K562 (cell line): ENCODE results near the gene PHLDB1. TPM values are rescaled to one million over a fixed set of nuclear protein-coding genes. Genes with fewer than 3 reads are reported as not detected.

Source experiments
- ATAC-seq: fragments of 200-7000 bp; cut with Tn5 transposase; 3 replicates; pipeline ENCODE4 v1.9.1; 2020; ENCODE audit warnings: moderate library complexity
- BruUV-seq: library from RNA; stranded (reverse); fragments of 400-500 nt; replicated peaks from 2 replicates; lab custom pipeline; 2021; lab: Mats Ljungman, UMichigan
- CTCF ChIA-PET: fragments of 300-600 bp; formaldehyde crosslinking; extraction: SDS; loops from one replicate; lab custom pipeline; 2021; ENCODE audit warnings: low intra/inter-chr PET ratio; lab: Yijun Ruan, JAX
- POLR2A ChIA-PET: fragments of 300-600, 350-650 bp; sonication (Branson Sonifier 250); formaldehyde crosslinking; extraction: SDS; loops from one replicate; lab custom pipeline; 2021; ENCODE audit warnings: antibody characterized with exemption, inconsistent platforms; lab: Yijun Ruan, JAX
- DNase-seq, 4 experiments: peaks; one replicate each; pipeline versions ENCODE4 v3.0.0 to v3.0.0-alpha.2; 2011 to 2018; ENCODE audit warnings: low spot score in 3 of 4, mixed read lengths in 3 of 4; ENCODE audit errors: extremely low read depth in 1 of 4
- FAIRE-seq: peaks from 2 replicates; lab custom pipeline; 2011; peaks lifted over from hg19 to GRCh38; lab: Jason Lieb, UNC
- H2AFZ ChIP-seq: 2 replicates; pipeline ENCODE4 v1.6.0; 2011; ENCODE audit warnings: low read depth, low read length, control low read depth, inconsistent platforms
- H3K27ac ChIP-seq: fragments of 200-600 bp; 3 replicates; pipeline ENCODE4 v1.8.0; 2011; ENCODE audit warnings: low read depth, mild to moderate bottlenecking, control low read depth, inconsistent platforms, low read length, moderate library complexity, mixed read lengths; ENCODE audit errors: extremely low read depth
- H3K27me3 ChIP-seq, 2 experiments: fragments of 300-600 bp in 1 of 2; 2 replicates in 1 of 2; 3 replicates in 1 of 2; pipeline versions ENCODE4 v1.6.0 to v1.8.0; 2011; ENCODE audit warnings: inconsistent platforms in 2 of 2, low read length in 2 of 2, mild to moderate bottlenecking in 1 of 2, mixed read lengths in 1 of 2, moderate library complexity in 1 of 2; ENCODE audit not compliant: control insufficient read depth in 2 of 2, insufficient read depth in 2 of 2
- H3K36me3 ChIP-seq: fragments of 300-600 bp; 3 replicates; pipeline ENCODE4 v1.8.0; 2011; ENCODE audit warnings: mild to moderate bottlenecking, low read length, inconsistent platforms; ENCODE audit not compliant: control insufficient read depth, insufficient read depth
- H3K4me1 ChIP-seq, 2 experiments: fragments of 200-600 bp in 1 of 2; replicated peaks in 1 of 2; 2 replicates in 1 of 2; 3 replicates in 1 of 2; pipeline versions ENCODE4 v1.5.1 to v1.8.0; 2011; ENCODE audit warnings: inconsistent platforms in 2 of 2, low read length in 2 of 2, mild to moderate bottlenecking in 1 of 2, mixed read lengths in 1 of 2, moderate library complexity in 1 of 2; ENCODE audit not compliant: control insufficient read depth in 2 of 2, insufficient read depth in 2 of 2
- H3K4me2 ChIP-seq: 2 replicates; pipeline ENCODE4 v1.6.1; 2011; ENCODE audit warnings: low read length, control low read depth, inconsistent platforms, mixed read lengths; ENCODE audit not compliant: insufficient read depth
- H3K4me3 ChIP-seq: fragments of 200-600 bp; sonication (generic), shearing (Covaris generic); 2 replicates; pipeline ENCODE4 v1.5.1; 2016; ENCODE audit warnings: control low read depth, inconsistent platforms
- H3K79me2 ChIP-seq: fragments of 200-600 bp; 3 replicates; pipeline ENCODE4 v1.8.0; 2011; ENCODE audit warnings: low read length, inconsistent platforms; ENCODE audit not compliant: control insufficient read depth, insufficient read depth
- H3K9ac ChIP-seq, 2 experiments: 2 replicates each; pipeline versions ENCODE4 v1.6.0 to v1.6.1; 2011; ENCODE audit warnings: low read depth in 2 of 2, low read length in 2 of 2, control low read depth in 1 of 2, inconsistent platforms in 1 of 2, mild to moderate bottlenecking in 1 of 2, mixed read lengths in 1 of 2; ENCODE audit not compliant: insufficient read depth in 1 of 2
- H3K9me1 ChIP-seq: one replicate; pipeline ENCODE4 v1.6.0; 2011; ENCODE audit warnings: inconsistent platforms, mild to moderate bottlenecking, low read length, moderate library complexity; ENCODE audit not compliant: control insufficient read depth, insufficient read depth
- H3K9me3 ChIP-seq: replicated peaks from 2 replicates; pipeline ENCODE4 v1.5.1; 2011; ENCODE audit warnings: low read depth, low read length, inconsistent platforms; ENCODE audit not compliant: control insufficient read depth, insufficient read depth
- H4K20me1 ChIP-seq: replicated peaks from 2 replicates; pipeline ENCODE4 v1.6.1; 2011; ENCODE audit warnings: low read length, inconsistent platforms, mixed read lengths; ENCODE audit not compliant: control insufficient read depth, insufficient read depth
- CTCF ChIP-seq, 3 experiments: IDR thresholded peaks in 2 of 3; conservative IDR thresholded peaks in 1 of 3; 2 replicates each; pipeline ENCODE4 v1.5.1; 2011 to 2012; ENCODE audit warnings: low read length in 3 of 3, mild to moderate bottlenecking in 3 of 3, control low read depth in 2 of 3, improper control_type of control experiment in 1 of 3, inconsistent platforms in 1 of 3, low read depth in 1 of 3, mixed read lengths in 1 of 3, moderate library complexity in 1 of 3; ENCODE audit not compliant: insufficient read depth in 2 of 3
- CTCFL ChIP-seq: IDR thresholded peaks from 2 replicates; pipeline ENCODE4 v1.6.1; 2011; ENCODE audit warnings: borderline replicate concordance, low read depth, mild to moderate bottlenecking, moderate library complexity, low read length; ENCODE audit not compliant: insufficient read depth, poor library complexity, severe bottlenecking
- HNRNPK ChIP-seq: fragments of 200-400 bp; formaldehyde crosslinking; IDR thresholded peaks from one replicate; pipeline ENCODE4 v1.6.1; 2018; ENCODE audit warnings: mild to moderate bottlenecking, low read depth, low read length; ENCODE audit not compliant: poor library complexity, severe bottlenecking
- RAD21 ChIP-seq, 2 experiments: fragments of 250-450 bp in 1 of 2; fragments of 450-650 bp in 1 of 2; sonication (Bioruptor Pico) in 1 of 2; formaldehyde crosslinking in 1 of 2; IDR thresholded peaks in 1 of 2; conservative IDR thresholded peaks in 1 of 2; 2 replicates each; pipeline versions ENCODE4 v1.4.0 to v1.8.0; 2020 to 2022; ENCODE audit warnings: mild to moderate bottlenecking in 2 of 2, moderate library complexity in 1 of 2
- ZNF146 ChIP-seq: IDR thresholded peaks from one replicate; pipeline ENCODE4 v1.6.1; 2018; ENCODE audit warnings: missing compliant biosample characterization; ENCODE audit not compliant: unreplicated experiment
- WGBS: fragments of 100-300 bp; shearing (Covaris generic); methylation state at CpG from one replicate; pipeline ENCODE4 v1.1.6; 2016; ENCODE audit warnings: low coverage, mixed read lengths; ENCODE audit not compliant: insufficient coverage; ENCODE audit errors: missing lambda C conversion rate; 5-methylcytosine and 5-hydroxymethylcytosine counted together
- in situ Hi-C: fragments of 300-500 bp; cut with MboI; formaldehyde crosslinking; loops from 4 replicates; pipeline ENCODE4 v1.15.0; 2018; ENCODE audit warnings: inconsistent platforms, mixed read lengths
- intact Hi-C: fragments of 100-400 bp; cut with micrococcal nuclease; formaldehyde crosslinking; loops from 2 replicates; pipeline ENCODE4 v1.14.2; 2022
- polyA plus RNA-seq, 8 experiments: library from polyadenylated mRNA; depleted of rRNA in 4 of 8; stranded (reverse) in 5 of 8; unstranded in 3 of 8; fragments of >200 nt; fragmentation: Nextera tagmentation in 2 of 8; fragmentation: Illumina TruSeq in 1 of 8; extraction: Ambion mirVana in 2 of 8; extraction: Trizol in 1 of 8; gene quantifications; 2 replicates each; pipeline versions ENCODE4 v1.2.1 to v1.2.3, GENCODE V29; 2011 to 2014; ENCODE audit warnings: inconsistent platforms in 1 of 8, missing spikeins in 1 of 8
- total RNA-seq, 7 experiments: library from RNA; depleted of rRNA in 6 of 7; stranded (reverse); fragments of >200 nt in 6 of 7; fragmentation: Illumina TruSeq in 2 of 7; extraction: Trizol in 2 of 7; gene quantifications; 2 replicates each; pipeline versions ENCODE4 v1.2.1 to v1.2.3, GENCODE V29; 2011 to 2021; ENCODE audit warnings: low replicate concordance in 1 of 7

PHLDB1 gene
- total and polyA plus RNA-seq, 9 of the 15 experiments (the other 6 are each of a cell fraction or from before 2014, with no cell fraction given): 2.0 to 28.7 (median 16.2) TPM

GRCh38 chr11:118671254-118671653, 63.8 kb downstream of the PHLDB1 start (continued):
- no peak for TF ChIP-seq ZNF146

- Histone ChIP-seq H3K9ac (no peak overlapping the region), H2AFZ (no peak overlapping the region), H3K4me3 (no peak overlapping the region), H3K4me1 (no peaks in the 10 kb centered on the region), H3K4me2 (no peak overlapping the region)
- in situ Hi-C loops: no loop called here
- TF ChIP-seq RAD21 (CRISPR knock-in tag; conservative IDR thresholded peaks at IDR 0.05 in 1 of 2, IDR thresholded peaks at IDR 0.05 in 1 of 2) (peak in 1 of 2 experiments; percentile 43; a peak in 2 of 4 replicates), CTCF (IDR thresholded peaks at IDR 0.05 in 2 of 3, conservative IDR thresholded peaks at IDR 0.05 in 1 of 3; ENCODE audit: insufficient read depth in 2 of 3, low read depth in 1 of 3, low read length in 3 of 3) (peak; percentile 45 to 48 (median 47); a peak in 4 of 6 replicates), CTCFL (peak; percentile 42), HNRNPK (no peak)
- TF ChIP-seq, all 486 proteins: peak for 3
- Histone ChIP-seq H3K79me2 (no peaks in the 10 kb centered on the region), H3K9me3 (no peaks in the 10 kb centered on the region; the same call in 1 of the 2 replicates), H3K36me3 (no peaks in the 10 kb centered on the region), H3K27me3 (peaks cover 0 to 4% of the 10 kb centered on the region in 2 experiments; a peak in 1 of 5 replicates), H3K27ac (no peak overlapping the region), H3K9me1 (no peaks in the 10 kb centered on the region), H4K20me1 (no peaks in the 10 kb centered on the region)
- FAIRE-seq: peak; percentile 81
- peak; percentile 92 for ATAC-seq
- WGBS: 8% methylated on average over 1 of the region's 1 CpG
- intact Hi-C loops: loop anchor here (2.0 kb wide), 1 partner anchor 14 kb away; no protein-coding TSS in a partner anchor
- ChIA-PET POLR2A (interaction anchor here (0.5 to 0.9 kb wide), 3 partner anchors 15 to 268 kb away, joined by 3 read pairs; no protein-coding TSS in a partner anchor), CTCF (interaction anchor here (0.6 kb wide), 2 partner anchors 14 to 259 kb away, joined by 3 read pairs; no protein-coding TSS in a partner anchor)
- no TSS peak for BruUV-seq
- peak in 3 of 4 experiments; percentile 21 to 56 (median 34) for DNase-seq
Observed at GRCh38 chr11:118672846-118673245, 65.4 kb downstream of the PHLDB1 start.
